ENCODE results near the gene CCN6.

GRCh38 chr6:112022749-112023148 lies 31.2 kb upstream of the CCN6 start:
- TF ChIP-seq CTCF (IDR thresholded peaks at IDR 0.05) (no peak), POLR2A (IDR thresholded peaks at IDR 0.05) (no peak)
